Keratinocyte (primary cell): ENCODE data around the gene MICAL2.

Experiments
- CTCF ChIP-seq, 3 experiments: IDR thresholded peaks in 1 of 3; conservative IDR thresholded peaks in 1 of 3; optimal IDR thresholded peaks in 1 of 3; 2 replicates in 2 of 3; 3 replicates in 1 of 3; pipeline versions ENCODE3 to v1.5.1; 2011; ENCODE audit warnings: low read length in 3 of 3, mild to moderate bottlenecking in 3 of 3, moderate library complexity in 2 of 3, control low read depth in 1 of 3, inconsistent platforms in 1 of 3; ENCODE audit not compliant: insufficient read depth in 2 of 3; ENCODE audit errors: extremely low read depth in 1 of 3
- EZH2 ChIP-seq: IDR thresholded peaks from one replicate; pipeline ENCODE4 v1.6.1; 2012; ENCODE audit warnings: inconsistent platforms, mild to moderate bottlenecking, low read length, moderate library complexity

GRCh38 chr11:12161603-12162350 lies 51.4 kb downstream of the MICAL2 start:
- TF ChIP-seq CTCF (optimal IDR thresholded peaks at IDR 0.05 in 1 of 3, IDR thresholded peaks at IDR 0.05 in 1 of 3, conservative IDR thresholded peaks at IDR 0.05 in 1 of 3; ENCODE audit: extremely low read depth in 1 of 3, insufficient read depth in 2 of 3, low read length in 3 of 3) (no peak), EZH2 (no peak)
